WI38 (cell line): ENCODE data around the gene TUBGCP2.

ENCODE experiments used
- H3K4me3 ChIP-seq: 2 replicates; pipeline ENCODE4 v1.5.1; 2011; ENCODE audit warnings: low read depth, mild to moderate bottlenecking, control low read depth, low read length
- CTCF ChIP-seq: IDR thresholded peaks from 2 replicates; pipeline ENCODE4 v1.5.1; 2012; ENCODE audit warnings: low read depth, mild to moderate bottlenecking, control low read depth, low read length

Gene TUBGCP2

GRCh38 chr10:133335246-133336117, 26.8 kb upstream of the TUBGCP2 start:
- peak overlapping the region; percentile 43 for H3K4me3 ChIP-seq

GRCh38 chr10:133334503-133335245, 26.0 kb upstream of the TUBGCP2 start:
- peak overlapping the region; percentile 43 for H3K4me3 ChIP-seq

More at GRCh38 chr10:133335246-133336117, 26.8 kb upstream of the TUBGCP2 start:
- no peak for TF ChIP-seq CTCF

GRCh38 chr10:133332936-133333699, 24.4 kb upstream of the TUBGCP2 start:
- no peak for TF ChIP-seq CTCF
- H3K4me3 ChIP-seq = no peak overlapping the region

More at GRCh38 chr10:133334503-133335245, 26.0 kb upstream of the TUBGCP2 start:
- no peak for TF ChIP-seq CTCF

GRCh38 chr10:133329491-133330202, 21.0 kb upstream of the TUBGCP2 start:
- peak; percentile 92 for TF ChIP-seq CTCF
- peak overlapping the region; percentile 27; the same call in 1 of the 2 replicates for H3K4me3 ChIP-seq

GRCh38 chr10:133328358-133329343, 20.0 kb upstream of the TUBGCP2 start:
- TF ChIP-seq CTCF = no peak

More at GRCh38 chr10:133328358-133329343, 20.0 kb upstream of the TUBGCP2 start:
- no peak overlapping the region for H3K4me3 ChIP-seq
